Iris pigment epithelial cell (primary cell): ENCODE data around the gene HHIPL1.

Experiments used
- DNase-seq: peaks from one replicate; pipeline ENCODE4 v3.0.0-alpha.2; 2011; ENCODE audit warnings: low read depth

HHIPL1 gene

GRCh38 chr14:99675951-99676350 is 31.0 kb downstream of the HHIPL1 start:
- no peak for DNase-seq

DNA sequence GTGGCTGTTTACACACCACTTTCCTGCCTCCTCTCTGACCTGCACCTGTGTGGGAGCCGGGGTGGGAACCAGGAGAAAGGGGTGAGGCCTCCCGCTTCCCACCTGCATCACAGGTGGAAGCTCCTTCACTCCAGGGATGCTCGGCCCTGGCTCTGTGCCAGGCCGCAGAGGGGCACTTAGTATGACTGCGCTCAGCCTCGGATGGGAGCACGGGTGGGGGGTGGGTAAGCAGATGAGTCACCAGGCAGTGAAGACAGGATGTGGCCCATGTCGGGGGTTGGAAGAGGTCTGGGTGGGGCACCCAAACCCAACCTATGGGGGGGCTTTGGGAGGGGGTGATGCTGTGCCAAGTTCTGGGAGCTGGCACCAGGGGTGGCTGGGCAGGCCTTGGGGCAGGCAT is 31.7 kb downstream of the HHIPL1 start:
- DNase-seq, result no peak

GRCh38 chr14:99677231-99678140 is 32.6 kb downstream of the HHIPL1 start:
- DNase-seq, result peak; percentile 26

DNA sequence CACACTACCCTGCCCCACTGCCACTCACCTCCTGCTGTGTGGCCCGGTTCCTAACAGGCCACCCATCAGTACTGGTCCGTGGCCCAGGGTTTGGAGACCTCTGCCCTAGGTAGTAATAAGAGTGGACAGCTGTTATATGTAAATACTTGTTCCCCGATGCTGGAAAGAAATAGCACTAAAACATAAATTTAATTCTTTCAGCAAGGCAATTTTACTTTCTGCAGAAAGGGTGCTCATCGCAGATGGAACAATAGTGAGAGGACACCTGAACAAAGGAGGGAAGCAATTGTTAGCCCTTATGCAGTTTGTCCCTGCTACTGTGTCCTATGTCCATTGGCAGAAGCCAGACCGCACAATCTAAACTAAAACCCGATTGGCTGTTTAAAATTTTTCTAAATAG is 33.3 kb downstream of the HHIPL1 start:
- no peak for DNase-seq

GRCh38 chr14:99679111-99679510 is 34.2 kb downstream of the HHIPL1 start:
- no peak for DNase-seq

- no peak for DNase-seq
These were observed 34.6 kb downstream of the HHIPL1 start for GRCh38 chr14:99679543-99679942.

DNA sequence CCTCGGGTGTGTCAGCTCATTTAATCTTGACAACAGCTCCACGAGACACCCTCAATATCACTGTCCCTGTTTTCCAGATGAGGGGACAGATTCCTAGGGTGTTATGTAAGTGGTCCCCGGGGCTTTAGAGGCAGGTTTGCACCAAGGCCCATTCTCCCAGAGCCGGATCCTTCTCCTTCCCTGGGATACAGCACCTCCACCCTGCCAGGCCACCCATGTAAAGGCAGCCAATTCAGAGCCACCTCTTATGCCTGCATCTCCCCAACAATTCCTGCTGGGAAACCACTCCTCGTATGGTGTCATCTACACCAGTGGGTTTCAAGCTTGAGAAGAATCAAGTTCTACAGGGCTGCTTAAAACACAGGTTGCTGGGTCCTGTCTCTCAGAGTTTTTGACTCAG is 35.1 kb downstream of the HHIPL1 start:
- no peak for DNase-seq

- no peak for DNase-seq
These were observed 36.3 kb downstream of the HHIPL1 start for GRCh38 chr14:99681101-99681831.

DNA sequence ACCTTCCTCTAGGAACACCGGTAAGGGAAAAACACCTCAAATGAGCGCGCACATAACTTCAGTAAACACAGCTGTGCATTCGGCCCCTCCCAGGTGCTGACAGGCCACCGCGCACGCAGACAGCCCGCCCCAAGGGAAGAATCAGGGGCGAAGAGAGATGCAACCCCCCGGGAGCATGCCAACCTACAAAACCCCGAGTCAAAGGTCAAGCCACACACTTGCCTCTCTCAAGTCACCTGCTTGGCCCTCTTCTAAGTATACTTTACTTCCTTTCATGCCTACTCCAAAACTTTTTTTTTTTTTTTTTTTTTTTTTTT is 36.9 kb downstream of the HHIPL1 start:
- no peak for DNase-seq

GRCh38 chr14:99682809-99683618 is 38.1 kb downstream of the HHIPL1 start:
- peak; percentile 56 for DNase-seq

DNA sequence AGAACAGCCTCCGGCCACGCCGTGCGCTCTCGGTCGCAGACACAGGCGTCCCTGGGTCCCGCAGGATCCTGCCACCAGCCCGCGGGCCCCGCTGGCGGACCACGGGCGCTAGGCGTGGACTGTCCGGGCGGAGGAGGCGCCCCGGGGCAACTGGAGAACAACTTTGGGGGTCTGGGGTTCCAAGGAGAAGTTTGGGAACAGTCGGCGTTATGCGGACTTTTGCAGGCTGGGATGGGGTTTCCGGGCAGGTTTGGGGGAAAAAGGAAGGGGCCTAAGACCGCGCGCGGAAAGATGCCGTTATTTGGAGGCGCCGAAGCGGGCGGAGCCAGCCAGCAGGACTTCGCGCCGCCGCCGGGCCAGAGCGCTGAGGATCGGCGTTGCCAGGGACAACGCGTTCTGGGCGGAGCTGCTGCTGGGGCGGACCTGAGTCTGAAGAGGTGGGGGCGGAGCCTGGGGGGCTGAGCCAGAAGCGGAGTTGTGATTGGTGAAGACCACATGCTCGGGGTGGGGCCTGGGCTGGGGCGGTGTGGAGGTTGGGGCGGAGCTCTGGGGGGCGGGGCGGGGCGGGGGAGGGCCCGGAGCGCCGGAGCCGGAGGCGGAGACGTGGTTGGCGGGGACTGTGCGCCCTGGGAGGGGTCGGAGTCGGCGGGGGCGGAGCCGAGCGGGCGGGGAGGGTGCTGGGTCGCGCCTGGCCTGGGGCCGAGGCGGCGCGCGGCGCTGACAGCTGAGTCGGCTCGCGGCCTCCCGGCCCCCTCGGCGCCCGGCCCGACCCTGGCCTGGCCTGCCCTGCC is 38.9 kb downstream of the HHIPL1 start, which contains the start of gene CYP46A1:
Gene CYP46A1 (plus strand): TSS at position 680 of the 791 bp plus-strand sequence. CDS start 120 bp downstream, outside the sequence.
- peak; percentile 99 for DNase-seq

GRCh38 chr14:99684410-99684934 is 39.5 kb downstream of the HHIPL1 start:
- no peak for DNase-seq

- no peak for DNase-seq
These were observed 40.2 kb downstream of the HHIPL1 start for GRCh38 chr14:99685151-99685591.

GRCh38 chr14:99685596-99685995 is 40.7 kb downstream of the HHIPL1 start:
- no peak for DNase-seq

DNA sequence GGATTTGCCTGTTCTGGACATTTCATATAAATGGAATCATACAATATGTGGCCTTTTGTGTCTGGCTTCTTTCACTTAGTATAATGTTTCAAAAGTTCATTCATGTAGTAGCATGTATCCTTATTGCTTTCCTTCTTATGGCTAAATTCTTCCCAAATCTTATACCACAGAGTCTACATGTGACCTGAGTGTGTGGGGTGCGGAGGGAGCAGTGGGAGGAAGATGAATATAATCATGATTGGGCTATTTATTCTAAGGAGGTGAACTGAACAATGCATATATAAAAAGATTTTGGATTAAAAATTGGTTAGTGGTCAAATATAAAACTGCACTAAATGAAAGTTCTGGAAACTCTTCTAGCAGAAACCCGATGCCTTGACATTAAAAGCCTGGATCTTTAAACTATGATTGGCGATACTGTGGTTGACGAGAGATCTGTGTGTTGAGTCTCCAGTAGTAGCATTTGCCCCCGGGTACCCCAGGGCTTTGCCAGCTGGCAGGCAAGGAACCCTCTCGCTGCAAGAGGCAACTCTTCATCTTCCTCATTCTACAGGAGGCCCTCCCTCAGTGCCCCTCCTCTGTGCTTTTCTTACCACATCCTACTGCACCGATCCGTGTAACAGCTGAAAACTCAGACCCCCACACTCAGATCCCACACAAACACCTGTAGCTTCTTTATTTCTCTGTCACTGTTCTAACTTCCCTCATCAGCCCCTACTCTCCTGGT is 41.8 kb downstream of the HHIPL1 start:
- no peak for DNase-seq

- DNase-seq, result no peak
These were observed 42.6 kb downstream of the HHIPL1 start for GRCh38 chr14:99687284-99688209.

GRCh38 chr14:99688210-99688581 is 43.3 kb downstream of the HHIPL1 start:
- DNase-seq, result no peak

DNA sequence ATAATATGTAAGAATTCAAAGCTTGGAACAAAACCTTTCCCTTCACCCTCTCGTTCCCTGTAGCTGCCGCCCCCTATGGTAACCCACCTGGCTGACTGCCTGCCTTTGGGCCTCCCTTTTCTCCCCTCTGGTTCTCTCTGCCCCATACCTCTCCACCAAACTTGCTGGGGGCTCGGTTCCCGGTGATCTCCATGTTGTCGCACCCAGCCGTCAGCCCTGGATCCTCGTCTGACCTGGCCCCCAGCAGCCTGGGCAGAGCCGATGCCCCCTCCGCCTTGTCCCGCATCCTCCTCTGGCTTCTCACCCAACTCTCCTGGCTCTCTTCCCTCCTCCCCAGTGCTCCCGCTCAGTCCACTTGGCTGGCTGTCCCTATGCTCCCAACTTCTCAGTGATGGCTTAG is 43.7 kb downstream of the HHIPL1 start:
- DNase-seq, result no peak
